ENCODE data around the gene PER2.
A peak's percentile ranks its signal among the peaks of the same experiment; 100 is the strongest.

The PER2 gene

GRCh38 chr2:238308177-238308576, 19.8 kb upstream of the PER2 start:
- no peak for DNase-seq (ENCODE audit: low read depth)

GRCh38 chr2:238306672-238306998, 18.2 kb upstream of the PER2 start:
- DNase-seq (ENCODE audit: low read depth), result no peak

- no peak for DNase-seq (ENCODE audit: low read depth)
These were observed 17.7 kb upstream of the PER2 start for GRCh38 chr2:238305965-238306671.

- DNase-seq (ENCODE audit: low read depth), result no peak
These were observed 16.9 kb upstream of the PER2 start for GRCh38 chr2:238305092-238305862.

- DNase-seq (ENCODE audit: low read depth), result no peak
These were observed 15.7 kb upstream of the PER2 start for GRCh38 chr2:238304116-238304515.

GRCh38 chr2:238302751-238303150, 14.3 kb upstream of the PER2 start:
- no peak for DNase-seq (ENCODE audit: low read depth)

GRCh38 chr2:238302087-238302486, 13.7 kb upstream of the PER2 start:
- DNase-seq (ENCODE audit: low read depth), result no peak

GRCh38 chr2:238299803-238300202, 11.4 kb upstream of the PER2 start:
- DNase-seq (ENCODE audit: low read depth), result no peak

GRCh38 chr2:238296638-238297457, 8.4 kb upstream of the PER2 start:
- no peak for DNase-seq (ENCODE audit: low read depth)

- no peak for DNase-seq (ENCODE audit: low read depth)
These were observed 7.0 kb upstream of the PER2 start for GRCh38 chr2:238295144-238296112.

- no peak for DNase-seq (ENCODE audit: low read depth)
These were observed 6.2 kb upstream of the PER2 start for GRCh38 chr2:238294393-238295143.

- no peak for DNase-seq (ENCODE audit: low read depth)
These were observed 5.6 kb upstream of the PER2 start for GRCh38 chr2:238294046-238294392.

- no peak for DNase-seq (ENCODE audit: low read depth)
These were observed 3.3 kb upstream of the PER2 start for GRCh38 chr2:238291550-238292281.

- DNase-seq (ENCODE audit: low read depth), result no peak
These were observed 2.5 kb upstream of the PER2 start for GRCh38 chr2:238290715-238291549.

- no peak for DNase-seq (ENCODE audit: low read depth)
These were observed 1.7 kb upstream of the PER2 start for GRCh38 chr2:238290091-238290509.

- no peak for DNase-seq (ENCODE audit: low read depth)
These were observed 1.2 kb upstream of the PER2 start for GRCh38 chr2:238289574-238289973.

- DNase-seq (ENCODE audit: low read depth), result peak; percentile 97
These were observed 502 bp upstream of the PER2 start for GRCh38 chr2:238288650-238289573.

All from activated T-cell treated with anti-CD3 and anti-CD28 coated beads for 1 hour (primary cell).